ENCODE measurements around the gene PUS7L.
"Not testable (repeated sequence)": the region's sequence is repeated elsewhere in the genome, so short reads cannot be mapped to it uniquely, and the experiment has no call there.

DNA sequence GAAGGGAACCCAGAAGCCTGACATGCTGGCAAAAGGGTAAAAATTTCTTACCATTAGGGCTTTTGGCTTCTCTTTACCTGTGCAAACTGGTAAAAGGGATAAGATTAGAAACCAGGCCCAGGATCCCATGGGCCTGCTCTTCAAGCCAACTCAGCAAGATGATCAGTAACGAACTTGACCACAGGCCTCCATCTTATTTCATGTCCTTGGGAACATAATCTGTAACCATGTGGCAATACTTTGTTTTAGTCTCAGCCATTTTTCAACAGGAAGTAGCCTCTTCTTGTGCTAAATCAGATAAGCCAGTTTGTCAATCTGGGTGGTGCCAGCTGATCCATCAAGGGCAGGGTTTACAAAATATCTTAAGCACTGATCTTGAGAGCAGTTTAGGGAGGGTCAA is 57.4 kb downstream of the PUS7L start:
- TF ChIP-seq, protein P1, sequence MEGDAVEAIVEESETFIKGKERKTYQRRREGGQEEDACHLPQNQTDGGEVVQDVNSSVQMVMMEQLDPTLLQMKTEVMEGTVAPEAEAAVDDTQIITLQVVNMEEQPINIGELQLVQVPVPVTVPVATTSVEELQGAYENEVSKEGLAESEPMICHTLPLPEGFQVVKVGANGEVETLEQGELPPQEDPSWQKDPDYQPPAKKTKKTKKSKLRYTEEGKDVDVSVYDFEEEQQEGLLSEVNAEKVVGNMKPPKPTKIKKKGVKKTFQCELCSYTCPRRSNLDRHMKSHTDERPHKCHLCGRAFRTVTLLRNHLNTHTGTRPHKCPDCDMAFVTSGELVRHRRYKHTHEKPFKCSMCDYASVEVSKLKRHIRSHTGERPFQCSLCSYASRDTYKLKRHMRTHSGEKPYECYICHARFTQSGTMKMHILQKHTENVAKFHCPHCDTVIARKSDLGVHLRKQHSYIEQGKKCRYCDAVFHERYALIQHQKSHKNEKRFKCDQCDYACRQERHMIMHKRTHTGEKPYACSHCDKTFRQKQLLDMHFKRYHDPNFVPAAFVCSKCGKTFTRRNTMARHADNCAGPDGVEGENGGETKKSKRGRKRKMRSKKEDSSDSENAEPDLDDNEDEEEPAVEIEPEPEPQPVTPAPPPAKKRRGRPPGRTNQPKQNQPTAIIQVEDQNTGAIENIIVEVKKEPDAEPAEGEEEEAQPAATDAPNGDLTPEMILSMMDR (conservative IDR thresholded peaks at IDR 0.05 in 1 of 2, IDR thresholded peaks at IDR 0.05 in 1 of 2; ENCODE audit: extremely low read depth in 1 of 2, insufficient read depth in 1 of 2, low read depth in 1 of 2, low read length in 2 of 2): not testable (repeated sequence)
- TF ChIP-seq EZH2 (IDR thresholded peaks at IDR 0.05; ENCODE audit: borderline replicate concordance, low read length): not testable (repeated sequence)
